HUES48 (cell line): ENCODE measurements around the gene RHO.
"Not testable (repeated sequence)": the region's sequence is repeated elsewhere in the genome, so short reads cannot be mapped to it uniquely, and the experiment has no call there.

Experiments
- H3K27ac ChIP-seq: one replicate; pipeline ENCODE4 v1.7.0; 2013; ENCODE audit warnings: low read depth, low read length, inconsistent platforms
- H3K27me3 ChIP-seq: 2 replicates; pipeline ENCODE4 v1.6.1; 2013; ENCODE audit warnings: mild to moderate bottlenecking, low read length; ENCODE audit not compliant: control insufficient read depth, insufficient read depth
- H3K36me3 ChIP-seq: 2 replicates; pipeline ENCODE4 v1.6.1; 2013; ENCODE audit warnings: low read length; ENCODE audit not compliant: control insufficient read depth, insufficient read depth
- H3K4me1 ChIP-seq: 2 replicates; pipeline ENCODE4 v1.6.1; 2013; ENCODE audit warnings: mild to moderate bottlenecking, low read length; ENCODE audit not compliant: control insufficient read depth, insufficient read depth
- H3K4me3 ChIP-seq: 2 replicates; pipeline ENCODE4 v1.5.1; 2013; ENCODE audit warnings: mild to moderate bottlenecking, low read depth, low read length
- H3K9ac ChIP-seq: 2 replicates; pipeline ENCODE4 v1.6.1; 2013; ENCODE audit warnings: mild to moderate bottlenecking, low read depth, low read length, moderate library complexity
- H3K9me3 ChIP-seq: 2 replicates; pipeline ENCODE4 v1.6.1; 2013; ENCODE audit warnings: low read length; ENCODE audit not compliant: control insufficient read depth, insufficient read depth

The RHO gene

DNA sequence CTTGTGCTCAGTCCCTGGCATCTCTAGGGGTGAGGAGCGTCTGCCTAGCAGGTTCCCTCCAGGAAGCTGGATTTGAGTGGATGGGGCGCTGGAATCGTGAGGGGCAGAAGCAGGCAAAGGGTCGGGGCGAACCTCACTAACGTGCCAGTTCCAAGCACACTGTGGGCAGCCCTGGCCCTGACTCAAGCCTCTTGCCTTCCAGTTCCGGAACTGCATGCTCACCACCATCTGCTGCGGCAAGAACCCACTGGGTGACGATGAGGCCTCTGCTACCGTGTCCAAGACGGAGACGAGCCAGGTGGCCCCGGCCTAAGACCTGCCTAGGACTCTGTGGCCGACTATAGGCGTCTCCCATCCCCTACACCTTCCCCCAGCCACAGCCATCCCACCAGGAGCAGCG, 5.0 kb downstream of the RHO start:
- Histone ChIP-seq H3K4me3 (no peak overlapping the region), H3K27ac (no peak overlapping the region), H3K27me3 (no peaks in the 10 kb centered on the region), H3K36me3 (no peaks in the 10 kb centered on the region), H3K4me1 (peaks cover 22% of the 10 kb centered on the region), H3K9ac (no peak overlapping the region), H3K9me3 (no peaks in the 10 kb centered on the region)

DNA sequence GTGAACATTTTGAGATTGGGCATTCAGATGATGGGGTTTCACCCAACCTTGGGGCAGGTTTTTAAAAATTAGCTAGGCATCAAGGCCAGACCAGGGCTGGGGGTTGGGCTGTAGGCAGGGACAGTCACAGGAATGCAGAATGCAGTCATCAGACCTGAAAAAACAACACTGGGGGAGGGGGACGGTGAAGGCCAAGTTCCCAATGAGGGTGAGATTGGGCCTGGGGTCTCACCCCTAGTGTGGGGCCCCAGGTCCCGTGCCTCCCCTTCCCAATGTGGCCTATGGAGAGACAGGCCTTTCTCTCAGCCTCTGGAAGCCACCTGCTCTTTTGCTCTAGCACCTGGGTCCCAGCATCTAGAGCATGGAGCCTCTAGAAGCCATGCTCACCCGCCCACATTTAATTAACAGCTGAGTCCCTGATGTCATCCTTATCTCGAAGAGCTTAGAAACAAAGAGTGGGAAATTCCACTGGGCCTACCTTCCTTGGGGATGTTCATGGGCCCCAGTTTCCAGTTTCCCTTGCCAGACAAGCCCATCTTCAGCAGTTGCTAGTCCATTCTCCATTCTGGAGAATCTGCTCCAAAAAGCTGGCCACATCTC, 6.1 kb downstream of the RHO start:
- H3K36me3 ChIP-seq, result no peaks in the 10 kb centered on the region
- no peaks in the 10 kb centered on the region for H3K27me3 ChIP-seq
- H3K9me3 ChIP-seq, result no peaks in the 10 kb centered on the region
- peaks cover 30% of the 10 kb centered on the region for H3K4me1 ChIP-seq
- H3K4me3 ChIP-seq, result no peak overlapping the region
- H3K27ac ChIP-seq, result peak overlapping the region; percentile 69
- no peak overlapping the region for H3K9ac ChIP-seq

DNA sequence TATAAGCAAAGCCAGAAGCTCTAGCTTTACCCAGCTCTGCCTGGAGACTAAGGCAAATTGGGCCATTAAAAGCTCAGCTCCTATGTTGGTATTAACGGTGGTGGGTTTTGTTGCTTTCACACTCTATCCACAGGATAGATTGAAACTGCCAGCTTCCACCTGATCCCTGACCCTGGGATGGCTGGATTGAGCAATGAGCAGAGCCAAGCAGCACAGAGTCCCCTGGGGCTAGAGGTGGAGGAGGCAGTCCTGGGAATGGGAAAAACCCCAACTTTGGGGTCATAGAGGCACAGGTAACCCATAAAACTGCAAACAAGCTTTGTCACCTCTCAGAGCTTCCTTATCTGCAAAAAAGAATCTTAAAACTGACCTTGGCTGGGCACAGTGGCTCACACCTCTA, 6.6 kb downstream of the RHO start:
- H3K4me1 ChIP-seq, result peaks cover 26% of the 10 kb centered on the region
- no peaks in the 10 kb centered on the region for H3K36me3 ChIP-seq
- H3K27me3 ChIP-seq, result no peaks in the 10 kb centered on the region
- H3K9ac ChIP-seq, result no peak overlapping the region
- H3K27ac ChIP-seq, result peak overlapping the region; percentile 69
- no peak overlapping the region for H3K4me3 ChIP-seq
- no peaks in the 10 kb centered on the region for H3K9me3 ChIP-seq

DNA sequence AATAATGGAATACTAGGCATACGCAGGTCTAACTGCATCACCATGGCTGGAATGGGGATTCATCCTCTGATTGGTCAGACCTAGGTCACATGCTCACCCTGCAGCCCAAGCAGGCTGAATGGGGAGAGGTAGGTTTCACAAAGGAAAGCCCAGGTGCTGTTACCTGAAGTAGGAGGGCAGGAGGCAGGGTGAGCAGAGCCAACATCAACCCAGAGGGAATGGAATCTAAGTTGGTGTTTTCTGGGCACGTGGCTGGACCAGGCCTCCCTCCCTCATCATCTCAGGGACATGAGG, 7.9 kb downstream of the RHO start:
- H3K9me3 ChIP-seq, result no peaks in the 10 kb centered on the region
- H3K27me3 ChIP-seq, result no peaks in the 10 kb centered on the region
- H3K4me1 ChIP-seq, result peaks cover 18% of the 10 kb centered on the region
- H3K27ac ChIP-seq, result no peak overlapping the region
- no peaks in the 10 kb centered on the region for H3K36me3 ChIP-seq
- no peak overlapping the region for H3K9ac ChIP-seq
- no peak overlapping the region for H3K4me3 ChIP-seq

DNA sequence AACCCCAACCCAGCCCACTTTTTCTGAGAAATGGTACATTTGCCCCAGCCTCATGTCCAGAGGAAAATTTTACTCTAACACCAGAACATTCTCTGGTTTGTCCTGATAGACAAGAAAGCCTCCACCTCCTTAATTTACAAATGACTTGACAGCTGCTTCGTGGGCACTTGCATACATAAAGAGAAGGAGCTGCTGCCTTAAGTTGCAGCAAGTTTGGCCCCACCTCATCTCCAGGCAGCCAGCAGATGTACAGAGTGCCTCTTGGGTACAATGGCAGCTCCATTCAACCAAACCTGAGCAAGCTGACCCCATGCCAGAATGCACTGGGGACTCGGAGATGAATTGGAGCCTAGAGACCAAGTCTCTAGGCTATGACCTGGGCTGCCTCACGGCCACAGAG, 8.4 kb downstream of the RHO start:
- H3K27ac ChIP-seq, result no peak overlapping the region
- no peaks in the 10 kb centered on the region for H3K36me3 ChIP-seq
- no peak overlapping the region for H3K9ac ChIP-seq
- no peaks in the 10 kb centered on the region for H3K9me3 ChIP-seq
- H3K4me1 ChIP-seq, result peaks cover 18% of the 10 kb centered on the region
- no peaks in the 10 kb centered on the region for H3K27me3 ChIP-seq
- H3K4me3 ChIP-seq, result no peak overlapping the region

DNA sequence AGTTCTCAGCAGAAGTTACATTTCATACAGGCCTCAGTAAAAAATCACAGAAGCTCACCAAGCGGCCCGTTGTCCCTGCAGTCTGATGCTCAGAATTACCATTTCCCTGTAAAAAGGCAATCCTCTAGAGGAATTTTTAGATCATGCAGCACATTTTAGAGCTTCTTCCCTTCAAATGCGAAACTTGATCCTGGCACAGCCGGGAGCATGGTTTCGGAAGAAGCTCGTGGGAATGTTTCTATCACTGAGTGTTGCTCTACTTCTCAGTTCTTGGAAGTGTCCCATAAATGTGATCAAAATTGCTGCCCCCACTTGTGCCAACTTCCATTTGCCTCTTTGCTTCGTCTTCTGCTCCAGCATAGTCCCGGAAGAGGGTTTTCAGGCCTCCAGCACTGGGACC, 10.8 kb downstream of the RHO start:
- no peaks in the 10 kb centered on the region for H3K27me3 ChIP-seq
- H3K27ac ChIP-seq, result no peak overlapping the region
- H3K4me3 ChIP-seq, result no peak overlapping the region
- H3K4me1 ChIP-seq, result peaks cover 20% of the 10 kb centered on the region
- H3K9ac ChIP-seq, result no peak overlapping the region
- H3K36me3 ChIP-seq, result no peaks in the 10 kb centered on the region
- H3K9me3 ChIP-seq, result no peaks in the 10 kb centered on the region

DNA sequence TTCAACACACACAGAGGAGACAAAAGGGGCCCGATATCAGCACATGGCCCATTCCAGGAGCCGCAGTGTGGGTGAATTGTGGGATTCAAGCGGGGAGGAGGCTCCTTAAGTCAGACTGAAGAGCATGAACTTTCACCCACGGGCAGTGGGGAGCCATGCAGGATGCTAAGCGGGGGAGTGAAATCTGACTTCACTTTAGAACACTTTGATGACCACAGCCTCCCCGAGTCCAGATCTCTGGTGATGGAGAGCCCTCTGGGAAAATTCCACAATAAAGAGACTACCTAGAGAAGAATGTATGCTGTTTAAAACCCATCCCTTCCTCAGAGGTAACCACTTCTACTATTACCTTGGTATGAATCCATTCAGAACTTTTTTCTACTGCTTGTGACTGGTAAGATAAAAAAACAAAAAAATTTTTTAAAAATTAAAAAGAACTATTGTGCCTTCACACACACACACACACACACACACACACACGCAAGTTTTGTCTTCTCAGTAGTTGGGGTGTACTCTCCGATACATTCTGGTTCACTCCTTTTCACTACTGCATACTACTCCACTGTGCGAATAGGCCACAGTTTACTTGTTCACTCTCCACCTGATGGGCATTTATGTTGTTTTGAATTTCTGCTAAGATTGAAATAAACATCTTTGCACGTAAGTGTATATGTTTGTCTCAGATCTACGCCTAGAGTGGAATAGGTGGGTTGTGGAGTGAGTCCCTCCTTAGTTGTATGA, 12.5 kb downstream of the RHO start:
- no peak overlapping the region for H3K27ac ChIP-seq
- no peak overlapping the region for H3K9ac ChIP-seq
- H3K4me3 ChIP-seq, result no peak overlapping the region
- H3K27me3 ChIP-seq, result no peaks in the 10 kb centered on the region
- H3K9me3 ChIP-seq, result no peaks in the 10 kb centered on the region
- H3K36me3 ChIP-seq, result no peaks in the 10 kb centered on the region
- peaks cover 18% of the 10 kb centered on the region for H3K4me1 ChIP-seq

DNA sequence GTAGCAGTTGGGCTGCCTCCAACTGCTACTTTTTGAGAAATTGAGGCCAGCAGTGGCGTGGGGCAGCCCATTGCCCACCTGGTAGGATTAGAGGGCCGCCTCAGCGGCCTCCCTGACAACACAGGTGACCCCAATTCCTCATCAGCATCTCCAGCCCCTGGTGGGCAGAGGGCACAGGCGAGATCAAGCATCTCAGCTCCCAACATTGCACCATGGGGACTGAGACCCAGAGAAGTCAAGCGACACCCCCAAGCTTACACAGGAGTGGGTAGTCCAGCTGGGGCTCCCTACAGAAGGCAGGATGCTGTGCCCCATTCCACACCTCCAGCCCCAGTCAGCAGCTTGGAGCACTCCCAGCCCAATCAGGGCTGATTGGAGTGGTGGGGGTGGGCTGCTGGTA, 14.3 kb downstream of the RHO start:
- no peaks in the 10 kb centered on the region for H3K9me3 ChIP-seq
- H3K9ac ChIP-seq, result no peak overlapping the region
- no peak overlapping the region for H3K27ac ChIP-seq
- H3K4me3 ChIP-seq, result no peak overlapping the region
- H3K27me3 ChIP-seq, result no peaks in the 10 kb centered on the region
- no peaks in the 10 kb centered on the region for H3K36me3 ChIP-seq
- H3K4me1 ChIP-seq, result peaks cover 14% of the 10 kb centered on the region; the same call in 1 of the 2 replicates

DNA sequence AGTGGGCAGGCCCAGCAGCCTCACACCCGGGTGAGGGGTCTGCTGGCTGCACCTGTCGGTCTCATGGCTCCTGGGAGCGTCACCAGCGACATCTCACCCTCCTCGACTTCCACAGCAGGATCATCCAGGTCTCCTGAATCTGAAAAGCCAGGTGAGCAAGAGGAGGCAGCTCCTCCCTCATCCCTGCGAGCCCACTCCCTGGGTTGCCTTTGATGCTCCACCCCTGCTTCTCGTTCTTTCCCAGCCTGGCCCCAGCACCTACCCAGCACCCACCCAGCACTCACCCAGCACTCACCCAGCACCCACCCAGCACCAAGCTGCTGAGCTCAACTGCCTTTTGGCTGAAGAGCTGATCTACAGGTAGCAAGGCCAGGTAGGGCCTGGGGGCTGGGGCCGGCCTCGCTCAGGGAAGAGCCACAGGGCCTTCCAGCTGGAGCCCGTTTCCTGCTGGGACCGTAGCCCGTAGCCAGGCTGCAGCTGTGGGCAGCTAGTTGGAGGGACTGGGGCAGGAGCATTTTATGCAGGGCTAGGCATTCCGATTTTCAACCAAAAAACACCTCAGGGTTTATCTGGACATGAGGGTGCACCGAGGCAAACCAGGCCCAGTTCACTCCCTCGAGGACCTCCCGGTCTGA, 14.8 kb downstream of the RHO start, which contains the start of gene H1-8:
TSS of gene H1-8 (plus strand) at position 20 of the 635 bp plus-strand sequence. CDS start at position 64, 44 bp downstream.
- H3K4me3 ChIP-seq, result no peak within 1 kb of the TSS
- H3K9me3 ChIP-seq, result no peaks in the 10 kb centered on the region
- H3K27ac ChIP-seq, result no peak within 1 kb of the TSS
- H3K4me1 ChIP-seq, result peaks cover 14% of the 10 kb centered on the region; the same call in 1 of the 2 replicates
- H3K27me3 ChIP-seq, result no peaks in the 10 kb centered on the region
- no peak within 1 kb of the TSS for H3K9ac ChIP-seq
- H3K36me3 ChIP-seq, result no peaks in the 10 kb centered on the region

DNA sequence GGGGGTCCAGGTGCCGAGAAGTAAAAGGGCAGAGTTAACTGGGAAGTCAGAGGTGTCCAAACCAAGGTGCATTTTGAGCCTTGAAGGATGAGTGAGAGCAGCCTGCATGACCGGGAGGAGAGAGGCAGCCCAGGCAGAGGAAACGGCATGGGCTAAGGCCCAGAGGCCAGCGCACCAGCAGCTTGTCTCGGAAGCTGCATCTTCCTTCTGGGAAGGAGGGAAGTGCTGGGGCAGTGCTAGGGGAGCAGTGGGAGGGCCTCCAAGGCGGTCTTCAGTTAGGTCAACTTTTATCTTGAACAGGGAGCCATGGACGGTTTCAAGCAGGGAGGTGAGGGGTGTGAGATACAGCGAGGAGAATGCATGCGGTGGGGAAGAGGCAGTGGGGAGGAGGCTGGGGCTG, 15.6 kb downstream of the RHO start:
- H3K36me3 ChIP-seq, result no peaks in the 10 kb centered on the region
- no peaks in the 10 kb centered on the region for H3K9me3 ChIP-seq
- H3K4me3 ChIP-seq, result no peak overlapping the region
- no peak overlapping the region for H3K27ac ChIP-seq
- peaks cover 12% of the 10 kb centered on the region; the same call in 1 of the 2 replicates for H3K4me1 ChIP-seq
- H3K9ac ChIP-seq, result no peak overlapping the region
- no peaks in the 10 kb centered on the region for H3K27me3 ChIP-seq

DNA sequence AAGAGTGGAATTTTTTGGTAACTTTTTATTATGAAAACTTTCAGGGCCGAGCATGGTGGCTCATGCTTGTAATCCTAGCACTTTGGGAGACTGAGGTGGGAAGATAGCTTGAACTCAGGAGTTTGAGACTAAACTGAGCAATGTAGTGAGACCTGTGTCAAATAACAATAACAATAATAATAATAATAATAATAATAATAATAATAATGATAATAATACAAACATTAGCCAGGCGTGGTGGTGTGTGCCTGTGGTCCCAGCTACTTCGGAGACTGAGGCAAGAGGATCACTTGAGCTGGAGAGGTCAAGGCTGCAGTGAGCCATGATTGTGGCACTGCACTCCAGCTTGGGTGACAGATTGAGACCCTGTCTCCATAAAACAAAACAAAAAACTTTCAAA, 17.5 kb downstream of the RHO start:
- not testable (repeated sequence) for H3K36me3 ChIP-seq, H3K9me3 ChIP-seq, H3K4me1 ChIP-seq, H3K9ac ChIP-seq, H3K27ac ChIP-seq, H3K27me3 ChIP-seq, H3K4me3 ChIP-seq
